HCT116 (cell line): ENCODE results near the gene ANKRD44. TPM values are rescaled to one million over a fixed set of nuclear protein-coding genes. Genes with fewer than 3 reads are reported as not detected.

Source experiments
- ATAC-seq: fragments of 200-7000 bp; cut with Tn5 transposase; 2 replicates; pipeline ENCODE4 v1.9.1; 2020; ENCODE audit warnings: mild to moderate bottlenecking, moderate library complexity
- BruUV-seq: library from RNA; stranded (reverse); fragments of 400-500 nt; replicated peaks from 2 replicates; lab custom pipeline; 2021; lab: Mats Ljungman, UMichigan
- CTCF ChIA-PET: fragments of 300-600 bp; sonication (Branson Sonifier 250); formaldehyde crosslinking; loops from one replicate; lab custom pipeline; 2021; ENCODE audit warnings: antibody characterized with exemption; lab: Charles Lee
- POLR2A ChIA-PET: fragments of 300-600, 350-600 bp; sonication (Branson Sonifier 250); formaldehyde crosslinking; loops from one replicate; lab custom pipeline; 2021; ENCODE audit warnings: antibody characterized with exemption; lab: Charles Lee
- RAD21 ChIA-PET, 2 experiments: fragments of 300-600 bp; sonication (Branson Sonifier 250); formaldehyde crosslinking; loops; one replicate each; lab custom pipeline; 2023; ENCODE audit warnings: low total read pairs in 2 of 2; ENCODE audit not compliant: uncharacterized antibody in 2 of 2, unreplicated experiment in 2 of 2, low non-redundant PET in 1 of 2; lab: Charles Lee
- DNase-seq: peaks from one replicate; pipeline ENCODE4 v3.0.0-alpha.2; 2010; ENCODE audit warnings: low read depth, low spot score
- H2AFZ ChIP-seq: fragments of 200-600 bp; shearing (Covaris generic), sonication (generic); 2 replicates; pipeline ENCODE4 v1.6.1; 2017; ENCODE audit warnings: low read depth, mixed run types, mixed read lengths, antibody characterized with exemption, low read length; ENCODE audit not compliant: poor library complexity, severe bottlenecking
- H3K27ac ChIP-seq: 2 replicates; pipeline ENCODE4 v1.5.1; 2012; ENCODE audit warnings: low read depth, low read length
- H3K27me3 ChIP-seq: fragments of 200-600 bp; sonication (generic); 2 replicates; pipeline ENCODE4 v1.6.1; 2016; ENCODE audit warnings: mixed run types, low read length, mixed read lengths; ENCODE audit not compliant: insufficient read depth
- H3K36me3 ChIP-seq, 2 experiments: fragments of 200-500 bp in 1 of 2; fragments of 200-600 bp in 1 of 2; sonication (Bioruptor generic) in 1 of 2; sonication (generic) in 1 of 2; 2 replicates each; pipeline versions ENCODE4 v1.5.1 to v1.6.1; 2014 to 2016; ENCODE audit warnings: low read length in 2 of 2, inconsistent platforms in 1 of 2, mixed read lengths in 1 of 2, mixed run types in 1 of 2; ENCODE audit not compliant: insufficient read depth in 2 of 2, control insufficient read depth in 1 of 2
- H3K4me1 ChIP-seq, 2 experiments: fragments of 200-600 bp in 1 of 2; sonication (generic) in 1 of 2; 2 replicates each; pipeline versions ENCODE4 v1.5.1 to v1.6.1; 2012 to 2017; ENCODE audit warnings: low read length in 2 of 2, inconsistent platforms in 1 of 2, mild to moderate bottlenecking in 1 of 2, mixed read lengths in 1 of 2, mixed run types in 1 of 2, moderate library complexity in 1 of 2; ENCODE audit not compliant: insufficient read depth in 2 of 2, control insufficient read depth in 1 of 2
- H3K4me2 ChIP-seq: fragments of 200-600 bp; sonication (generic); 2 replicates; pipeline ENCODE4 v1.6.1; 2017; ENCODE audit warnings: mixed run types, low read length, mixed read lengths
- H3K4me3 ChIP-seq, 2 experiments: fragments of 200-600 bp in 1 of 2; sonication (generic) in 1 of 2; replicated peaks in 1 of 2; 2 replicates each; pipeline ENCODE4 v1.5.1; 2011 to 2016; ENCODE audit warnings: low read length in 2 of 2, control low read depth in 1 of 2, low read depth in 1 of 2, mild to moderate bottlenecking in 1 of 2, mixed read lengths in 1 of 2, mixed run types in 1 of 2
- H3K79me2 ChIP-seq: fragments of 200-600 bp; sonication (generic); 2 replicates; pipeline ENCODE4 v1.6.1; 2017; ENCODE audit warnings: mild to moderate bottlenecking, mixed run types, low read length, moderate library complexity, mixed read lengths; ENCODE audit not compliant: insufficient read depth
- H3K9ac ChIP-seq: fragments of 200-600 bp; sonication (generic); 2 replicates; pipeline ENCODE4 v1.6.1; 2016; ENCODE audit warnings: low read length, mixed read lengths
- H3K9me2 ChIP-seq: fragments of 200-600 bp; sonication (generic), shearing (Covaris generic); 2 replicates; pipeline ENCODE4 v1.6.1; 2017; ENCODE audit warnings: mixed run types, mild to moderate bottlenecking, moderate library complexity; ENCODE audit not compliant: insufficient read depth
- H3K9me3 ChIP-seq, 2 experiments: fragments of 200-500 bp in 1 of 2; fragments of 200-600 bp in 1 of 2; sonication (Bioruptor generic) in 1 of 2; sonication (generic) in 1 of 2; 2 replicates each; pipeline ENCODE4 v1.6.1; 2014 to 2017; ENCODE audit warnings: low read length in 2 of 2, mixed read lengths in 2 of 2, inconsistent platforms in 1 of 2, low read depth in 1 of 2, mild to moderate bottlenecking in 1 of 2, mixed run types in 1 of 2, moderate library complexity in 1 of 2; ENCODE audit not compliant: control insufficient read depth in 1 of 2, insufficient read depth in 1 of 2
- H4K20me1 ChIP-seq: fragments of 200-600 bp; sonication (generic), shearing (Covaris generic); 2 replicates; pipeline ENCODE4 v1.6.1; 2017; ENCODE audit warnings: mixed run types, mild to moderate bottlenecking, moderate library complexity; ENCODE audit not compliant: insufficient read depth
- ATF3 ChIP-seq: IDR thresholded peaks from 2 replicates; pipeline ENCODE4 v1.6.1; 2012
- CBX3 ChIP-seq: IDR thresholded peaks from 2 replicates; pipeline ENCODE4 v1.6.1; 2012; ENCODE audit warnings: low read depth
- CEBPB ChIP-seq: IDR thresholded peaks from 2 replicates; pipeline ENCODE4 v1.6.1; 2012; ENCODE audit warnings: low read depth
- EGR1 ChIP-seq: IDR thresholded peaks from 2 replicates; pipeline ENCODE4 v1.6.1; 2012; ENCODE audit warnings: low read depth
- EZH2 ChIP-seq: fragments of 200-600 bp; sonication (generic); IDR thresholded peaks from 2 replicates; pipeline ENCODE4 v1.6.1; 2017; ENCODE audit warnings: antibody characterized with exemption, mixed run types
- EZH2phosphoT487 ChIP-seq: fragments of 200-600 bp; IDR thresholded peaks from 2 replicates; pipeline ENCODE4 v1.6.1; 2018; ENCODE audit warnings: antibody characterized with exemption, borderline replicate concordance
- FOSL1 ChIP-seq: IDR thresholded peaks from 2 replicates; pipeline ENCODE4 v1.6.1; 2012; ENCODE audit warnings: low read depth
- JUND ChIP-seq: IDR thresholded peaks from 2 replicates; pipeline ENCODE4 v1.6.1; 2012
- MAX ChIP-seq: IDR thresholded peaks from 2 replicates; pipeline ENCODE4 v1.6.1; 2012
- POLR2A ChIP-seq: IDR thresholded peaks from 2 replicates; pipeline ENCODE4 v1.7.0; 2011; ENCODE audit warnings: borderline replicate concordance; ENCODE audit not compliant: insufficient read depth, insufficient read length; ENCODE audit errors: extremely low read depth
- POLR2AphosphoS5 ChIP-seq: IDR thresholded peaks from 2 replicates; pipeline ENCODE4 v1.6.1; 2011; ENCODE audit warnings: mild to moderate bottlenecking, low read depth, low read length, moderate library complexity
- RAD21 ChIP-seq: IDR thresholded peaks from 2 replicates; pipeline ENCODE4 v1.6.1; 2012; ENCODE audit warnings: low read depth, mild to moderate bottlenecking
- SP1 ChIP-seq: IDR thresholded peaks from 2 replicates; pipeline ENCODE4 v1.6.1; 2012; ENCODE audit warnings: low read depth
- SRF ChIP-seq: IDR thresholded peaks from 2 replicates; pipeline ENCODE4 v1.6.1; 2012; ENCODE audit warnings: low read depth
- YY1 ChIP-seq: IDR thresholded peaks from 2 replicates; pipeline ENCODE4 v1.6.1; 2011; ENCODE audit warnings: low read length, low read depth, moderate library complexity, mild to moderate bottlenecking; ENCODE audit not compliant: insufficient replicate concordance; ENCODE audit errors: extremely low read depth
- ZFX ChIP-seq: fragments of 450-650 bp; IDR thresholded peaks from 2 replicates; pipeline ENCODE4 v1.6.1; 2017
- intact Hi-C: fragments of 100-400 bp; cut with micrococcal nuclease; formaldehyde crosslinking; loops from 2 replicates; pipeline ENCODE4 v1.10.0; 2022
- total RNA-seq: library from RNA; stranded (reverse); gene quantifications from one replicate; pipeline ENCODE4 v1.2.1, GENCODE V29; 2021; ENCODE audit not compliant: unreplicated experiment
- TF ChIP-seq, protein P1 (sequence below), 3 experiments: fragments of 200-600 bp in 1 of 3; sonication (generic) in 1 of 3; IDR thresholded peaks in 2 of 3; conservative IDR thresholded peaks in 1 of 3; 2 replicates each; pipeline ENCODE4 v1.5.1; 2012 to 2017; ENCODE audit warnings: low read depth in 2 of 3, low read length in 2 of 3, antibody characterized with exemption in 1 of 3, borderline replicate concordance in 1 of 3, control low read depth in 1 of 3, mild to moderate bottlenecking in 1 of 3, mixed read lengths in 1 of 3, mixed run types in 1 of 3, moderate library complexity in 1 of 3; ENCODE audit not compliant: insufficient read depth in 1 of 3

Gene ANKRD44
- total RNA-seq, 1 experiment from 2014 or later, result 2.7 TPM

- ATAC-seq (no peak), DNase-seq (no peak)
- no peaks in the 10 kb centered on the region for H3K27me3 ChIP-seq
- TF ChIP-seq RAD21, result no peak
- no peak for TF ChIP-seq FOSL1
- no peak for TF ChIP-seq SP1
- TF ChIP-seq JUND, result no peak
- TF ChIP-seq EGR1, result no peak
- TF ChIP-seq EZH2phosphoT487, result no peak
- no peak for TF ChIP-seq ATF3
- intact Hi-C loops, result no loop called here
- H3K4me3 ChIP-seq, result no peak overlapping the region
- RAD21 ChIA-PET, result no interaction called here
- no peak overlapping the region for H3K4me2 ChIP-seq
- H3K9me3 ChIP-seq, result no peaks in the 10 kb centered on the region
- CTCF ChIA-PET, result no interaction called here
- H3K9me2 ChIP-seq, result no peaks in the 10 kb centered on the region
- H2AFZ ChIP-seq, result no peak overlapping the region
- no peaks in the 10 kb centered on the region for H3K79me2 ChIP-seq
- H4K20me1 ChIP-seq, result no peaks in the 10 kb centered on the region
- H3K9ac ChIP-seq, result no peak overlapping the region
- H3K27ac ChIP-seq, result no peak overlapping the region
- BruUV-seq, result no TSS peak
- H3K4me1 ChIP-seq, result no peaks in the 10 kb centered on the region
- H3K36me3 ChIP-seq, result no peaks in the 10 kb centered on the region
- POLR2A ChIA-PET, result no interaction called here
Measured at GRCh38 chr2:196944570-196944969, 366.0 kb downstream of the ANKRD44 start.

- BruUV-seq, result no TSS peak
- Histone ChIP-seq H3K27ac (no peak overlapping the region), H3K9me2 (no peaks in the 10 kb centered on the region), H3K4me1 (no peaks in the 10 kb centered on the region), H4K20me1 (no peaks in the 10 kb centered on the region), H3K36me3 (no peaks in the 10 kb centered on the region), H3K9ac (no peak overlapping the region), H3K4me2 (no peak overlapping the region), H2AFZ (no peak overlapping the region), H3K79me2 (no peaks in the 10 kb centered on the region)
- ChIA-PET CTCF (no interaction called here), RAD21 (no interaction called here), POLR2A (no interaction called here)
- intact Hi-C loops, result no loop called here
- ATAC-seq, result no peak
- DNase-seq, result no peak
- no peak for TF ChIP-seq ATF3
- no peak for TF ChIP-seq MAX
- TF ChIP-seq EZH2, result no peak
- no peak for TF ChIP-seq SRF
- no peak for TF ChIP-seq CEBPB
- TF ChIP-seq EZH2phosphoT487, result no peak
- no peak for TF ChIP-seq CBX3
- TF ChIP-seq POLR2AphosphoS5, result no peak
- no peak for TF ChIP-seq RAD21
- no peak for TF ChIP-seq YY1
- TF ChIP-seq ZFX, result no peak
- TF ChIP-seq POLR2A, result no peak
- TF ChIP-seq, protein P1, sequence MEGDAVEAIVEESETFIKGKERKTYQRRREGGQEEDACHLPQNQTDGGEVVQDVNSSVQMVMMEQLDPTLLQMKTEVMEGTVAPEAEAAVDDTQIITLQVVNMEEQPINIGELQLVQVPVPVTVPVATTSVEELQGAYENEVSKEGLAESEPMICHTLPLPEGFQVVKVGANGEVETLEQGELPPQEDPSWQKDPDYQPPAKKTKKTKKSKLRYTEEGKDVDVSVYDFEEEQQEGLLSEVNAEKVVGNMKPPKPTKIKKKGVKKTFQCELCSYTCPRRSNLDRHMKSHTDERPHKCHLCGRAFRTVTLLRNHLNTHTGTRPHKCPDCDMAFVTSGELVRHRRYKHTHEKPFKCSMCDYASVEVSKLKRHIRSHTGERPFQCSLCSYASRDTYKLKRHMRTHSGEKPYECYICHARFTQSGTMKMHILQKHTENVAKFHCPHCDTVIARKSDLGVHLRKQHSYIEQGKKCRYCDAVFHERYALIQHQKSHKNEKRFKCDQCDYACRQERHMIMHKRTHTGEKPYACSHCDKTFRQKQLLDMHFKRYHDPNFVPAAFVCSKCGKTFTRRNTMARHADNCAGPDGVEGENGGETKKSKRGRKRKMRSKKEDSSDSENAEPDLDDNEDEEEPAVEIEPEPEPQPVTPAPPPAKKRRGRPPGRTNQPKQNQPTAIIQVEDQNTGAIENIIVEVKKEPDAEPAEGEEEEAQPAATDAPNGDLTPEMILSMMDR (IDR thresholded peaks at IDR 0.05 in 2 of 3, conservative IDR thresholded peaks at IDR 0.05 in 1 of 3; ENCODE audit: borderline replicate concordance in 1 of 3, insufficient read depth in 1 of 3, low read depth in 2 of 3, low read length in 2 of 3), result no peak
- TF ChIP-seq, all 23 proteins: peak for 0
- Histone ChIP-seq H3K9me3 (no peaks in the 10 kb centered on the region), H3K4me3 (no peak overlapping the region), H3K27me3 (no peaks in the 10 kb centered on the region)
Measured at GRCh38 chr2:196941398-196942078, 369.0 kb downstream of the ANKRD44 start.
